Hepatocyte (in vitro differentiated cells): Measurements from ENCODE around the gene TMEM135. TPM values are rescaled to one million over a fixed set of nuclear protein-coding genes. Genes with fewer than 3 reads are reported as not detected.
"Not testable (repeated sequence)": the region's sequence is repeated elsewhere in the genome, so short reads cannot be mapped to it uniquely, and the experiment has no call there.

Experiments
- DNase-seq: peaks from one replicate; pipeline ENCODE4 v3.0.0-alpha.2; 2016; ENCODE audit warnings: low spot score
- H2AFZ ChIP-seq: fragments of 200-600 bp; sonication (generic); 2 replicates; pipeline ENCODE4 v1.6.0; 2016; ENCODE audit warnings: antibody characterized with exemption, mild to moderate bottlenecking
- H3K27ac ChIP-seq: fragments of 200-600 bp; sonication (generic); 2 replicates; pipeline ENCODE4 v1.5.1; 2016; ENCODE audit warnings: mild to moderate bottlenecking
- H3K27me3 ChIP-seq: fragments of 200-600 bp; sonication (generic); 2 replicates; pipeline ENCODE4 v1.6.1; 2016
- H3K36me3 ChIP-seq: fragments of 200-600 bp; sonication (generic); replicated peaks from 2 replicates; pipeline ENCODE4 v1.5.1; 2016; ENCODE audit warnings: low read depth; ENCODE audit not compliant: insufficient read depth
- H3K4me1 ChIP-seq: fragments of 200-600 bp; sonication (generic); 2 replicates; pipeline ENCODE4 v1.5.1; 2016; ENCODE audit warnings: mild to moderate bottlenecking, moderate library complexity; ENCODE audit not compliant: insufficient read depth
- H3K4me2 ChIP-seq: fragments of 200-600 bp; sonication (generic); 2 replicates; pipeline ENCODE4 v1.6.0; 2016
- H3K4me3 ChIP-seq: fragments of 200-600 bp; sonication (generic); 2 replicates; pipeline ENCODE4 v1.5.1; 2016; ENCODE audit warnings: mild to moderate bottlenecking
- H3K79me2 ChIP-seq: fragments of 200-600 bp; sonication (generic); 2 replicates; pipeline ENCODE4 v1.6.0; 2017; ENCODE audit warnings: mild to moderate bottlenecking
- H3K9me2 ChIP-seq: fragments of 200-600 bp; sonication (generic); replicated peaks from 2 replicates; pipeline ENCODE4 v1.6.0; 2017; ENCODE audit warnings: mild to moderate bottlenecking; ENCODE audit not compliant: insufficient read depth
- H3K9me3 ChIP-seq: fragments of 200-600 bp; sonication (generic); 2 replicates; pipeline ENCODE4 v1.5.1; 2016; ENCODE audit warnings: low read depth, mild to moderate bottlenecking
- H4K20me1 ChIP-seq: fragments of 200-600 bp; sonication (generic); 2 replicates; pipeline ENCODE4 v1.6.0; 2016; ENCODE audit warnings: mild to moderate bottlenecking; ENCODE audit not compliant: insufficient read depth, poor library complexity, severe bottlenecking
- EZH2 ChIP-seq: fragments of 200-600 bp; sonication (generic); IDR thresholded peaks from 2 replicates; pipeline ENCODE4 v1.6.1; 2016; ENCODE audit warnings: antibody characterized with exemption, mild to moderate bottlenecking, borderline replicate concordance
- EZH2phosphoT487 ChIP-seq: fragments of 200-600 bp; sonication (generic); IDR thresholded peaks from one replicate; pipeline ENCODE4 v1.6.1; 2018; ENCODE audit warnings: antibody characterized with exemption, mild to moderate bottlenecking, low read depth, moderate library complexity; ENCODE audit not compliant: unreplicated experiment, severe bottlenecking
- whole genome bisulfite sequencing: methylation state at CpG from one replicate; pipeline ENCODE4 v1.1.6; 2016; ENCODE audit warnings: low lambda C conversion rate; ENCODE audit errors: missing lambda C conversion rate; 5-methylcytosine and 5-hydroxymethylcytosine counted together
- polyA plus RNA-seq: library from polyadenylated mRNA; unstranded; fragments of >200 nt; fragmentation: Nextera tagmentation; extraction: Ambion mirVana; gene quantifications from 2 replicates; pipeline ENCODE4 v1.2.1, GENCODE V29; 2016
- total RNA-seq: library from RNA; depleted of rRNA; stranded (reverse); fragments of >200 nt; gene quantifications from 2 replicates; pipeline ENCODE4 v1.2.3, GENCODE V29; 2014
- TF ChIP-seq, protein P1 (sequence below): fragments of 200-600 bp; sonication (generic); IDR thresholded peaks from 2 replicates; pipeline ENCODE4 v1.5.1; 2016; ENCODE audit warnings: antibody characterized with exemption, mild to moderate bottlenecking; ENCODE audit not compliant: poor library complexity

Gene TMEM135
- total and polyA plus RNA-seq, 2 experiments from 2014 or later, result 26.7 to 52.0 TPM

DNA sequence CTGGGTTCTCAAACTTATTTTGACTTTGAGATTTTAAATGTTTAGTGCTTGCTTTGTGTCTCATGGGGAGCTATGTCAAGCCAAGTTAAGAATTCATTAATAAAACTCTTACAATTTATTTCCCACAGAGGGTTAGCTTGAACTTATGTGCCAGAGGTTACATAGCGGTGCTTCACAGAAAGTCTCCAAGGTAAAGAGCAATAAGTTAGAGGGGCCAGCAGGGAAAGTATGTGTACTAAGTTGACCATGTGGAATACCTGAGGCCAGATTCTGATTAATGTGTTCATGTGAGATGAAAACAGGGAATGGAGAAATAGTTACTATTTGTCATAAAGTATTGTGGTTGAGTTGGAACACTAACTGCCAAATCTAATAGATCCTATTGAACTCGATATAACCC, 149.3 kb downstream of the TMEM135 start:
- Histone ChIP-seq H2AFZ (no peak overlapping the region), H3K4me3 (no peak overlapping the region), H3K27ac (no peak overlapping the region), H3K4me2 (no peak overlapping the region), H3K79me2 (no peaks in the 10 kb centered on the region), H4K20me1 (no peaks in the 10 kb centered on the region), H3K9me2 (no peaks in the 10 kb centered on the region), H3K27me3 (no peaks in the 10 kb centered on the region), H3K36me3 (no peaks in the 10 kb centered on the region), H3K9me3 (no peaks in the 10 kb centered on the region), H3K4me1 (no peaks in the 10 kb centered on the region)
- DNase-seq, result no peak
- TF ChIP-seq EZH2 (no peak), EZH2phosphoT487 (no peak)
- TF ChIP-seq, protein P1, sequence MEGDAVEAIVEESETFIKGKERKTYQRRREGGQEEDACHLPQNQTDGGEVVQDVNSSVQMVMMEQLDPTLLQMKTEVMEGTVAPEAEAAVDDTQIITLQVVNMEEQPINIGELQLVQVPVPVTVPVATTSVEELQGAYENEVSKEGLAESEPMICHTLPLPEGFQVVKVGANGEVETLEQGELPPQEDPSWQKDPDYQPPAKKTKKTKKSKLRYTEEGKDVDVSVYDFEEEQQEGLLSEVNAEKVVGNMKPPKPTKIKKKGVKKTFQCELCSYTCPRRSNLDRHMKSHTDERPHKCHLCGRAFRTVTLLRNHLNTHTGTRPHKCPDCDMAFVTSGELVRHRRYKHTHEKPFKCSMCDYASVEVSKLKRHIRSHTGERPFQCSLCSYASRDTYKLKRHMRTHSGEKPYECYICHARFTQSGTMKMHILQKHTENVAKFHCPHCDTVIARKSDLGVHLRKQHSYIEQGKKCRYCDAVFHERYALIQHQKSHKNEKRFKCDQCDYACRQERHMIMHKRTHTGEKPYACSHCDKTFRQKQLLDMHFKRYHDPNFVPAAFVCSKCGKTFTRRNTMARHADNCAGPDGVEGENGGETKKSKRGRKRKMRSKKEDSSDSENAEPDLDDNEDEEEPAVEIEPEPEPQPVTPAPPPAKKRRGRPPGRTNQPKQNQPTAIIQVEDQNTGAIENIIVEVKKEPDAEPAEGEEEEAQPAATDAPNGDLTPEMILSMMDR, result no peak
- WGBS, result 96% methylated on average over 2 of the region's 2 CpGs

DNA sequence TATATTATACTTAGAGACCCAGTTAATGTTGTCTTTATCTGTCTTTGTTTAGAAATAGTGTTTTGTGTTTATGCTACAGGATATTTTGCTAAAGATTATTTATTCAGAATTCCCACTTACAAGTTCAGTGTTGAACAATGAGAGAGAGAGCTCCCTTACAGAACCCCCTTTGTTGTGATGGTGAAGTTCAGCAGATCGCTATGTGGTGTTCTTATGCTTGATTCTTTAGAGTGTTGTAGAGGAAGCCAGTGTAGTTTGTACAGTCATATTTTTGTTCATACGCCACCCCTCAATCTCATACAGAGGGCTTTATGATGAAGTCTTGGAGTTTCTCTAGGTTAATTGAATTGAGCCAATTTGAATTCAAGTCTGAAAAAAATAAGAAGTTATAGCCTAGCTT, 150.2 kb downstream of the TMEM135 start:
- Histone ChIP-seq H3K9me3 (no peaks in the 10 kb centered on the region), H3K27ac (no peak overlapping the region), H3K27me3 (no peaks in the 10 kb centered on the region), H2AFZ (no peak overlapping the region), H4K20me1 (no peaks in the 10 kb centered on the region), H3K36me3 (no peaks in the 10 kb centered on the region), H3K4me1 (no peaks in the 10 kb centered on the region), H3K79me2 (no peaks in the 10 kb centered on the region), H3K4me2 (no peak overlapping the region), H3K4me3 (no peak overlapping the region), H3K9me2 (no peaks in the 10 kb centered on the region)
- WGBS, result 59% methylated on average over 2 of the region's 2 CpGs
- no peak for TF ChIP-seq EZH2
- DNase-seq, result no peak

DNA sequence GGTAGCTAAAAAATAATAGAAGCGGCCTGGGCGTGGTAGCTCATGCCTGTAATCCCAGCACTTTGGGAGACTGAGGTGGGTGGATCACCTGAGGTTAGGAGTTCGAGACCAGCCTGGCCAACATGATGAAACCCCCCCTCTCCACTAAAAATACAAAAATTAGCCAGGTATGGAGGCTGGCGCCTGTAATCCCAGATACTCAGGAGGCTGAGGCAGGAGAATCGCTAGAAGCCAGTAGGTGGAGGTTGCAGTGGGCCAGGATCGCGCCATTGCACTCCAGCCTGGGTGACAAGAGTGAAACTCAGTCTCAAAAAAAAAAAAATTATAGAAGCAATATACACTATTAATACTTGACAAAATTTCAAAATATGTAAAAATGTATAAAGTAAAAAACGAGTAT, 150.7 kb downstream of the TMEM135 start:
- 98% methylated on average over 8 of the region's 8 CpGs for WGBS
- H3K79me2 ChIP-seq, H3K27me3 ChIP-seq, H3K4me1 ChIP-seq, H2AFZ ChIP-seq, H3K36me3 ChIP-seq, H3K4me3 ChIP-seq, DNase-seq, H3K9me2 ChIP-seq, H3K4me2 ChIP-seq, H3K9me3 ChIP-seq, H3K27ac ChIP-seq, H4K20me1 ChIP-seq: not testable (repeated sequence)

DNA sequence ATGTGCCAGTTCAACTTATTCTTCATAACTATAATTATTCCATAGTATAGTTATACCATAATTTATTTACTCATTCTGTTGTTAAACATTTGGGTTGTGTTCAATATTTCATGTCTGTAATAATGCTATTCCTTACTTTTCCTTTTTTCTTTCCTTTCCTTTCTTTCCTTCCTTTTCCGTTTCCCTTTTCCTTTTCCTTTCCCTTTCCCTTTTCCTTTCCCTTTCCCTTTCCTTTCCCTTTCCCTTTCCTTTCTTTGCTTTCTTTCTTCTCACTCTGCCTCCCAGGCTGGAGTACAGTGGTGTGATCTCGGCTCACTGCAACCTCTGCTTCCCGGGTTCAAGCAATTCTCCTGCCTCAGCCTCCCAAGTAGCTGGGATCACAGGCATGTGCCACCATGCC, 151.2 kb downstream of the TMEM135 start:
- not testable (repeated sequence) for H3K27ac ChIP-seq

DNA sequence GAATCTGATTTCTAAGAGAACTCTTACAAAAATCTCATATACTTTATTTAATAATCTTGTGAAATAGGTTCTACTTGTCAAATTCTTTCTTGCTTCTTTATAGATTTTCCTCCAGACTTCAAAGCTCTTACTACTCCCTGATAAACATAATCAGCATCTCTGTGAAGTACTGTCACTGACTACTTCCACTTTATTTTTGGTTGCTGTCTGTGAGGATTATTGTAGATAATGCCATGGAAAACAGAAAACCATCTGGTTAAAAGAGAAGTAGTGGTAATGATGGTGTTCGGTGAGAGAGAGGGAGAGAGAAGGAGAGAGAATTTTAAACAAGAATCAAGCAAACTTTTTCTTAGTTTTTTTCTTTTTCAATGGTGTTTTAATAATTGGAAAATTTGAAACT, 152.3 kb downstream of the TMEM135 start:
- no peaks in the 10 kb centered on the region for H3K9me2 ChIP-seq
- H4K20me1 ChIP-seq, result no peaks in the 10 kb centered on the region
- H3K4me1 ChIP-seq, result no peaks in the 10 kb centered on the region
- H3K4me2 ChIP-seq, result no peak overlapping the region
- H3K4me3 ChIP-seq, result no peak overlapping the region
- H3K27me3 ChIP-seq, result no peaks in the 10 kb centered on the region
- DNase-seq, result no peak
- 39% methylated on average over 1 of the region's 1 CpG for WGBS
- H3K79me2 ChIP-seq, result no peaks in the 10 kb centered on the region
- no peaks in the 10 kb centered on the region for H3K36me3 ChIP-seq
- no peak overlapping the region for H2AFZ ChIP-seq
- no peak overlapping the region for H3K27ac ChIP-seq
- TF ChIP-seq EZH2 (no peak), EZH2phosphoT487 (no peak)
- TF ChIP-seq, protein P1, result no peak
- no peaks in the 10 kb centered on the region for H3K9me3 ChIP-seq

More for the DNA sequence above, 151.2 kb downstream of the TMEM135 start:
- H3K79me2 ChIP-seq, H4K20me1 ChIP-seq, H3K27me3 ChIP-seq, DNase-seq, H3K4me1 ChIP-seq, H3K4me3 ChIP-seq, H3K4me2 ChIP-seq, H3K9me2 ChIP-seq, H2AFZ ChIP-seq, H3K36me3 ChIP-seq, H3K9me3 ChIP-seq: not testable (repeated sequence)
- WGBS, result 100% methylated on average over 2 of the region's 3 CpGs
